ENCODE measurements around the gene PLCB2. TPM values are rescaled to one million over a fixed set of nuclear protein-coding genes. Genes with fewer than 3 reads are reported as not detected.

Gene PLCB2
- total RNA-seq, 2 donors from 2014 or later, result 4.4 to 5.3 TPM

DNA sequence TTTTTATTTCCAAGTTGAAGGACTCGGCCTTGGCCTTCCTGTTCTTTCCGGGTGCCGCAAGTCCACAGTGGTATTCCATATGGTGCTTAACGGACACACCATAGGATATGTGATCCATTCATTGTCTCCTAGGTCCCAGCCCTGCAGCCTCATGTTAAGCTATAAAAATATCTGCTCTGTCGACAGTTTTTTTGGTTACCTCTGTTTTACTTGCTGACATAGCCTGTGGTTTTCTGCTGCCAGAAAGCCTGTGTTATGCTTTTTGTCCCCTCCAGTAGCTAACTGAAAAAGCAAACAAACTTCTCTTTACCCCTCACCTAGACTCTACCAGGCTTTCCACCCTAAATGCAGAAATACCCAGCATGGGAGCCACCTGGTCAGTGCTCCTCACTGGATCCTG, 21.0 kb upstream of the PLCB2 start:
- TF ChIP-seq, protein P1, sequence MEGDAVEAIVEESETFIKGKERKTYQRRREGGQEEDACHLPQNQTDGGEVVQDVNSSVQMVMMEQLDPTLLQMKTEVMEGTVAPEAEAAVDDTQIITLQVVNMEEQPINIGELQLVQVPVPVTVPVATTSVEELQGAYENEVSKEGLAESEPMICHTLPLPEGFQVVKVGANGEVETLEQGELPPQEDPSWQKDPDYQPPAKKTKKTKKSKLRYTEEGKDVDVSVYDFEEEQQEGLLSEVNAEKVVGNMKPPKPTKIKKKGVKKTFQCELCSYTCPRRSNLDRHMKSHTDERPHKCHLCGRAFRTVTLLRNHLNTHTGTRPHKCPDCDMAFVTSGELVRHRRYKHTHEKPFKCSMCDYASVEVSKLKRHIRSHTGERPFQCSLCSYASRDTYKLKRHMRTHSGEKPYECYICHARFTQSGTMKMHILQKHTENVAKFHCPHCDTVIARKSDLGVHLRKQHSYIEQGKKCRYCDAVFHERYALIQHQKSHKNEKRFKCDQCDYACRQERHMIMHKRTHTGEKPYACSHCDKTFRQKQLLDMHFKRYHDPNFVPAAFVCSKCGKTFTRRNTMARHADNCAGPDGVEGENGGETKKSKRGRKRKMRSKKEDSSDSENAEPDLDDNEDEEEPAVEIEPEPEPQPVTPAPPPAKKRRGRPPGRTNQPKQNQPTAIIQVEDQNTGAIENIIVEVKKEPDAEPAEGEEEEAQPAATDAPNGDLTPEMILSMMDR (conservative IDR thresholded peaks at IDR 0.05), result no peak
- Mint-ChIP-seq H3K36me3 (ENCODE audit: low read depth) (no peaks in the 10 kb centered on the region), H3K4me3 (no peak overlapping the region), H3K9me3 (no peaks in the 10 kb centered on the region), H3K27me3 (ENCODE audit: insufficient read depth) (peaks cover 42% of the 10 kb centered on the region), H3K4me1 (peaks cover 18% of the 10 kb centered on the region), H3K27ac (no peak overlapping the region)
- Histone ChIP-seq H3K4me3 (ENCODE audit: low read length) (no peak overlapping the region), H3K9ac (ENCODE audit: extremely low read depth, low read length, poor library complexity, severe bottlenecking) (no peak overlapping the region), H3K9me3 (ENCODE audit: control insufficient read depth, low read length) (no peaks in the 10 kb centered on the region), H3K27ac (ENCODE audit: low read depth, low read length) (no peak overlapping the region), H3K4me1 (ENCODE audit: control insufficient read depth, insufficient read depth, low read length) (no peaks in the 10 kb centered on the region), H3K36me3 (ENCODE audit: control insufficient read depth, insufficient read depth, low read length) (no peaks in the 10 kb centered on the region), H3K27me3 (ENCODE audit: control insufficient read depth, insufficient read depth, low read length, poor library complexity, severe bottlenecking) (peaks cover 35% of the 10 kb centered on the region)
- no peak for DNase-seq
- WGBS, 2 experiments (ENCODE audit: insufficient coverage in 1 of 2, insufficient read length in 1 of 2), result 86 to 90% methylated on average over 5 of the region's 5 CpGs

DNA sequence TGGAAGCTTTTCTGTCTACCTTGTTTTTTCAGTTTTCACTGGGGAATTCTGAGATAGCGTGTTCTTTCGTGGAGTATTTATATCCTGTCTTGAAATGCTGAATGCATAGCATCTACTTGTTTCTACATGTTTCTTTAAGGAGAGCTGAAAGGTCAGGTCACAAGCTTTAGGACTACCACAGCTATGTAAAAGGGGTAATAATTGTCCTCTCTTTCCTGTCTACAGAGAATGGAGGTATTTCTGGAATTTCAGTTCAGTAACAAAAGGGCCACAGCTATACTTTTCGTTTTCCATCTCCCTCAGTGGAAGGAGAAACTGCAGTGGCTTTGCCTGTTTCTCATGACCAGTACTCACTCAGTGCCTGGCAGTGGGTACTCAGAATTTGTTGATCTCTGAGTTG, 20.4 kb upstream of the PLCB2 start:
- no peaks in the 10 kb centered on the region for H3K9me3 Mint-ChIP-seq
- H3K4me3 Mint-ChIP-seq, result no peak overlapping the region
- H3K36me3 Mint-ChIP-seq (ENCODE audit: low read depth), result no peaks in the 10 kb centered on the region
- Histone ChIP-seq H3K4me1 (ENCODE audit: control insufficient read depth, insufficient read depth, low read length) (no peaks in the 10 kb centered on the region), H3K9ac (ENCODE audit: extremely low read depth, low read length, poor library complexity, severe bottlenecking) (no peak overlapping the region), H3K27ac (ENCODE audit: low read depth, low read length) (peak overlapping the region; percentile 51), H3K4me3 (ENCODE audit: low read length) (no peak overlapping the region), H3K27me3 (ENCODE audit: control insufficient read depth, insufficient read depth, low read length, poor library complexity, severe bottlenecking) (peaks cover 35% of the 10 kb centered on the region), H3K36me3 (ENCODE audit: control insufficient read depth, insufficient read depth, low read length) (no peaks in the 10 kb centered on the region), H3K9me3 (ENCODE audit: control insufficient read depth, low read length) (no peaks in the 10 kb centered on the region)
- DNase-seq, result no peak
- H3K27me3 Mint-ChIP-seq (ENCODE audit: insufficient read depth), result peaks cover 43% of the 10 kb centered on the region
- WGBS, 2 experiments (ENCODE audit: insufficient coverage in 1 of 2, insufficient read length in 1 of 2), result 33 to 77% methylated on average over 1 to 3 of the region's 3 CpGs
- H3K4me1 Mint-ChIP-seq, result peaks cover 16% of the 10 kb centered on the region
- no peak overlapping the region for H3K27ac Mint-ChIP-seq
- TF ChIP-seq, protein P1 (conservative IDR thresholded peaks at IDR 0.05), result no peak

DNA sequence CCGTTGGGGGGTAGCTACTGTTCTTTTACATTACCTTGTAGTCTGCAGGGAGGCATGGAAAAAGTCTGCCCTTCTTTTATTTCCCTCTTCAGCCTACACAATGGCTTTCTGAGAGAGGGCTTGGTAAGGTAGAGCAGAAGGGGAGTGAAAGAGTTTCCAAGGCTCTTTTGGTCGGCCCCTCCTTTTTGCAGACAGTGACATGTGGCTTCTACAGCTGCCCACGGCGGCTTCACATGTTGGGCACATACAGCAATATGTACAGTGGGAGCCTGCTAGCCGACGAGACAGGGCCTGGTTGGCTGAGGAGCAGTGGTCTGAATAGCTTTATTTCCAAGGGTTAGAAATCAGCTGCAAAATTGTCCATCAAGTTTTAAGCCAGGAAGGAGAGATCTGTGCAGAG, 19.7 kb upstream of the PLCB2 start:
- no peaks in the 10 kb centered on the region for H3K36me3 Mint-ChIP-seq (ENCODE audit: low read depth)
- TF ChIP-seq, protein P1 (conservative IDR thresholded peaks at IDR 0.05), result no peak
- Histone ChIP-seq H3K9me3 (ENCODE audit: control insufficient read depth, low read length) (no peaks in the 10 kb centered on the region), H3K36me3 (ENCODE audit: control insufficient read depth, insufficient read depth, low read length) (no peaks in the 10 kb centered on the region), H3K9ac (ENCODE audit: extremely low read depth, low read length, poor library complexity, severe bottlenecking) (no peak overlapping the region), H3K4me3 (ENCODE audit: low read length) (no peak overlapping the region), H3K4me1 (ENCODE audit: control insufficient read depth, insufficient read depth, low read length) (no peaks in the 10 kb centered on the region), H3K27me3 (ENCODE audit: control insufficient read depth, insufficient read depth, low read length, poor library complexity, severe bottlenecking) (peaks cover 41% of the 10 kb centered on the region), H3K27ac (ENCODE audit: low read depth, low read length) (peak overlapping the region; percentile 61)
- peaks cover 46% of the 10 kb centered on the region for H3K27me3 Mint-ChIP-seq (ENCODE audit: insufficient read depth)
- no peak for DNase-seq
- H3K9me3 Mint-ChIP-seq, result no peaks in the 10 kb centered on the region
- H3K4me3 Mint-ChIP-seq, result no peak overlapping the region
- no peak overlapping the region for H3K27ac Mint-ChIP-seq
- whole genome bisulfite sequencing, 2 experiments (ENCODE audit: insufficient coverage in 1 of 2, insufficient read length in 1 of 2), result 48 to 67% methylated on average over 3 to 6 of the region's 6 CpGs
- peaks cover 16% of the 10 kb centered on the region for H3K4me1 Mint-ChIP-seq
